Measurements from ENCODE around the gene ODC1.
"Not testable (repeated sequence)": the region's sequence is repeated elsewhere in the genome, so short reads cannot be mapped to it uniquely, and the experiment has no call there.

The ODC1 gene

DNA sequence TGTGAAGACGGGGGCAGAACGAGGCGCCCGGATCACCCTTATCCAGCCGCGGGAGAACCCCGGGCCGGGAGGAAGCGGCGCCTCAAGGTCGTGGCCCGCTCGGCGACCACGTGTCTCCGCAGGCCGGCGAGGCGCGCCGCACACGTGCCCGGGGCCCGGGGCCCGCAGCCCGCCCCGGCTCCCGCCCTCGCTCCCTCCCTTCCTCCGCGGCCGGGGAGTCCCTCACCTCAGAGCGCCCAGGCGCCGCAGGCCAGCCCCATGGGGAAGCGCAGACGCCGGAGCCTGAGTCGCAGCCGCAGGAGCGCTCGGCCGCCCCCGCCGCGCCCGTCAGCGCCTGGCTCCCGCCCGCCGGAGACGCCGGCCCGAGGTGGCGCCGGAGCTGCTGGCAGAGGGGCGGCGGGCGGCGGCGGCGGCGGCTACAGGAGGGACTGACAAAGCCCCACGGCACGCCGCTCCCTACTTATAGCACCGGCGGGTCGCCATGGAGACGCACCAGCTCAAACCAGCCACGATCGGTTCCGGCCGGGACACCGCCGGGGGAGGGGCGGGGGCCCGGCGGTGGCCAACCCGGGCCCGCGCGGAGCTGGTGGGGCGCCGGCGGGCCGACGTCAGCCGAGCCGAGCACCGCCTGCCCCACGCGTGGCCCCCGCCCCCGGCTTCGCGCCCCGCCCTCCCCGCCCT, at the start of gene ODC1:
Gene ODC1, minus strand, starts transcription at position 433 of the 681 bp plus-strand sequence. CDS start 3,295 bp downstream, outside the sequence.
- DNase-seq, result peak; percentile 93

DNA sequence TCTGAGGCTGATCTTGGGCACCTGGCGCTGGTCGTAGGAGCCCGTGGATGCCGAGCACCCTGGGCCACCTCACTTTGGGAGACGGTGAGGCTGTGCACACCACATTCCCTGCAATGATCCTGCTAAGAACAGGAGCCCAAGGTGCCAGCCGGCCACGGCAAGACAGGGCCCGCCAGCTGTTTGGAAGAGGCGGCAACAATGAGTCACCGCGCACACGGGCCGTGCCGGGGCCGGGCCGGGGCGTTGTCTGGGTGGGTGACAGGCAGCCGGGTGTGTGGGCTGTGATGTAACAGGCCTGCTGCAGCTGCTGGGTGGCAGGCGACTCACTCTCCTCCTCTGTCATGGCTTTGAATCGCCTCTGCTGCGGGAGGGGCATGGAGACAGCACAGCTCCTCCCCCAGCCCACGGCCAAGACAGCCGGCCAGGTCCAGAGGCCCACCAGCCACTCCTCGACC, 49.7 kb upstream of the ODC1 start:
- peak; percentile 84 for DNase-seq

DNA sequence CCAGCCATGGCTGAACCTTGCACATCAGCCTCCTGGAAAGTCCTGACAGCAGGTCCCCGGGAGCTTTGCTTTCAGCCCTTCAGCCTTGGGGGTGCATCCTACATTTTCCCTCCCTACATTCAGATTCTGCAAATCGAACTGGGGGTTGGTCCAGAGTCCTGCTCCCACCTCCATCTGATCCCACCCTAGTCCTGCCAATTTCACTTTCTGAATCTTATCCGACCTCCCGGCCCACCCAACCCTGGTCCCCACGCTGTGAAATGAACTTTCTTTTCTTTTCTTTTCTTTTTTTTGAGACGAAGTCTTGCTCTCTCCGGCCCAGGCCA, 47.8 kb upstream of the ODC1 start:
- no peak for DNase-seq

DNA sequence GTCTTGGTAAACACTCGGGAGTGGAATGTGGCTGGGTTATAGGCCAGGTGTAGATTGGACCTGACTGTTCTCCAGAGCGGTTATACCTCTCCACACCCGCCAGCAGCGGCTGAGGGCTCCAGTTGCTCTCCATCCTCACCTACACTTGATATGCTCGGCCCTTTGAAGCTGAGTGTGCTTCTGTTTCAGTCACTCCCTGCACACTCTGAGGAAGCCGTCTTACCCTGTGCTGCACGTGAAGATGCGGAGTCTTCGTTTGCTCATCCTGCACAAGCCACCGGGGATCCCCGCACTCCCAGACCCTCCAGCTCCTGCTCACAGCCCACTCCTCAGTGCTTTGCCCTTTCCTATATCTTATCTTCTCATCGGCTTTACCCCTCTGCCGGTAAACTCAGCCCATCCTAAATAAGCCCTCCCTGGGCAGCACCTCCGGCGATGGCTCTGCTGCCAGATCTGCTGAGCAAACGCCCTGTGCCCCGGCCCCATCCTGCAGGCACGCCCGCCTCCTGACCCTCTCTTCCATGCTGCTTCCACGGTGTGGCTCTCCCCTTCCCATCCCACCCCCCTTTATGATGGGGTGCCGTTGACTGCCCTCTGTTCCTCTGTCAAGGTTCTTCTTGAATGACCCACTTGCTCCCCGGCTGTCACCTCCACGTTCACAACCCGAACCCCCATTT, 47.3 kb upstream of the ODC1 start:
- no peak for DNase-seq

DNA sequence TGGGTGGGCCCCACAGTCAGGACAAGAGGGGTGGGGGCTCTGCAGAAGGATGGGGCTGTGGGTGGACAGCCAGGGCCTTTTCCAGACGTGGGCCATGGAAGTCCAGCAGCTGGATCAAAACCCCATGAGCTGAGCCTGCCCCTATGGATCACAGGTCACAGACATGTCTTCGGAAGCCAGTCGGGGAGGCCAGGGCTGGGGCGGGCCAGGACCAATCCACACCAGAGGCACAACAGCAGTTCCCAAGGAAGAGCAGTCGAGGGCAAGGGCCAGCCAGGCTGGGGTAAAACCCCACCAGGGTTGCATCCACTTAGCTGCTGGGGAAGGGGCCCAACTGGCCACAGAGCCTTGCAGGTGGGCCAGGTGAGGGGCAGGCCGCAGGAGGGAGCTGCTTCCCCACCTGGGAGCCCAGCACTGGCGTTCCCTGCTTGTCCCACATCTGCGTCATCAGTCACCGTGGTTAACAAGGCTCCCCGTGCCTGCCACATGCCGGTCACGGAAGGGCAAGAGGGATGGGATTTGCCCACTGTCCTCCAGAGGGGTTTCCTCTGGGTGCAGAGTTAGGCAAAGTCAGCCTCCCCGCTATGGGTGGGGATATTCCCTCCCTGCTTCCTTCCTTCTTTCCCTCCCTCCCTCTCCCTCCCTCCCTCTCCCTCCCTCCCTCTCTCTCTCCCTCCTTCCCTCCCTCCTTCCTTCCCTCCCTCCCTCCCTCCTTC, 46.4 kb upstream of the ODC1 start:
- no peak for DNase-seq

DNA sequence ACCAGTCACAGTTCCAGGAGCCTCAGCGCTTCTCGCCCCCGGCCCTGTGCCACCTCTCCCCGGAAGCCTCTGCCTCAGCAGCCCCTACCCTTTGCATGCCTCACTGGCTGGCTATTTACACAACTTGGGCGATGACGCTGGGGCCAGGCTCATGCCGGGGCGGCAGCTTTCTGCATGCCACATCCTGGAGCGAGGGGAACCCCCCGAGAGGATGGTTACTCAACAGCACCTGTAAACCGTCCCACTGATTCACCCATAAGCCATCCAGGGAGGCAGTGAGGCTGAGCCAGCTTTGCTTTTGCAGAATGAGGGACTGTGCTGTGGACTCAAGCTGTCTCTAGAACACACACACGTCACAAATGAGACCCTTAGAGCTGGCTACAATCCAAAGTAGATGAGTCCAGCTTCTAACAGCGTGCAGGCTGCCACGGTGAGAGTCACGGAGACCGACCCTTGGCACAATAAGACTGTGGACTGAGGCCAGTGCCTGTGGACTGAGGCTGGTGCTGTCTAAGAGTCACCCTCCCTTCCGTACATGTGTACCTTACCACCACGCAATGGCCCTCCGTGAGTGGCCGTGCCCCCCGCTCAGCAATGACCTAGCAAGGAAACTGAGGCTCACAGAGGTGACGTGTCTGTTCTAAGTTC, 45.6 kb upstream of the ODC1 start:
- DNase-seq, result no peak

DNA sequence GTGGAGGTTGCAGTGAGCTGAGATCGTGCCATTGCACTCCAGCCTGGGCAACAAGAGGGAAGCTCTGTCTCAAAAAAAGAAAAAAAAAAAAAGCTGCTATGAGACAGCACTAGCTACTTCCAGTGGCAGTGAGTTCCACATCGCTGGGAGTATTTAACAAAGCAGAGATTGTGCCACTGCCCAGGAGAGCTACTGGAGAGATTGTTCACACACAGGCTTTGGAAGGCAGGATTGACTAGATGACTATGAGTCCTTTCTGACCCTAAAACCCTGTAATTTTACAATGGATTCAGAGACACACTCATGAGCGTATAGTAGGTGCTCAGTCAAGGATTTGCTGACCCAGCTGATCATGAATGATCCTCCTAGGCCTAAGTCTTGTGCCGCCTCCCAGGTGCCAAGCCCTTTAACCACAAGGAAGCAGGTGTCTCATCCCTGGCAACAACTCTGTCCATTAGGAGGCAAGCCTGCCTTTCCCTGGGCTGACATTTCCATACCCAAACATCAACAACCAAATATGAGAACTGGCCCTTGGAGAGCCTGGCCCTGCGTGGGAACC, 45.0 kb upstream of the ODC1 start:
- DNase-seq, result no peak

DNA sequence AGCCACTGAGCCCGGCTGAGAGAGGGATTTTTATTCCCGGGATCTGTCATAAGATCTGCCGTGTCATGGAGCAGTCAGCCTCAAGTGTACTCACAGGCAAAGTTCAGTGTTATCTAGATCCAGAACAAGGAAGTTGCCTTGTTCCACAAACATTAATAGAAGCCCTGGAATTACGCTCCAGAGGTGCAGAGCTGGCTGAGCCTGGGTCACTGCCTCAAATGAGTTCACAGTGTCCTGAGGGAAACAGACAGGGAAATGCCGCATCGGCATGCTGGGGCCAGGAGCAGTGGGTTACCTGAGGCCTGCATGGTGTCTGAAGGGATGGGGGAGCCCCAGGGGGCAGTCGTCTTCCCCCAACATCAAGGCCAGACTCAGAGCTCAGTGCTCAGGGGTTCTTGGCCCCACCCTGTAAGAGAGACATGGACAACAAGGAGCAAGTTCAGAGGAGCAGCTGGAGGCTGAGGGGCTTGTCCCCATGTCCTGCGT, 42.7 kb upstream of the ODC1 start:
- DNase-seq, result no peak

DNA sequence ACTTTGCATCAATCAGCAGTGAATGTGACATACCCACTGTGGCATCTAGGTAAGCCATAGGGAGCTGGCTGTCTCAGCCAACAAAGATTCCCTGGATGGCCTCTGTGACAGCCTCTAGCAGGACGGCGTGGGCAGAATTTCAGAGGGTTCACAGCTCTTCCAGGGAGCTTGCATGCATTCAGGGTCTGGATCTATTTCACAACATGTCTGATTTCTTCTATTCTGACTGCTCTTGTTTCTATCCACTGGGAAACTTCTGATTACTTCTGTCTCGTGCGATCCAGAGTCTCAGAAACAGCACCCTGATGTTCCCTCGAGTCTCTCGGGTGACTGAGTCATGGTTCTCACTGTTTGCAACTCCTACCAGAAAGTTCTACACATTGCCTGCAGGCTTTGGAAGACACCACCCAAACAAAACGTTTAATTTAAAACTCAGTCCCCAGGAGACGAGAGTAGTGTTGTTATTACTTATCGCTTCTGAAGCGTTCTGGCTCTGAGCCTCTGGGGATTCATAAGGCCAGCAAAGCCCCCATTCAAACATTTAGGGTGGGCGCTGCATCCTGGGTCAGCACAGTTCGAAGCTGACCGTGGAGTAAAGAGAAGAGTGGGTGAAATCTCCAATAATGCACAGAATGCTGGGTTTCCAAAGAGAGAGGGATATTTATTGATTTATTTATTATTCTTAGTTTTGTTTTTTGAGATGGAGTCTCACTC, 41.9 kb upstream of the ODC1 start:
- no peak for DNase-seq

DNA sequence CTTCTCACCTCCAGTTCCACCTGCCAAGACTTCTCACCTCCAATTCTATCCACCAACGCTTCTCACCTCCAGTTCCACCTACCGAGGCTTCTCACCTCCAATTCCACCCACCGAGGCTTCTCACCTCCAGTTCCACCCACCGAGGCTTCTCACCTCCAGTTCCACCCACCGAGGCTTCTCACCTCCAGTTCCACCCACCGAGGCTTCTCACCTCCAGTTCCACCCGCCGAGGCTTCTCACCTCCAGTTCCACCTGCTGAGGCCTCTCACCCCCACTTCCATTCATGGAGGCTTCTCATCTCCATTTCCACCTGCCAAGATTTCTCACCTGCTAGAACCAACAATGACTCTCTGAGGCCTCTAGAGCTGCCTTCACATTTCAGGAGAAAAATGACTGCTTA, 40.0 kb upstream of the ODC1 start:
- not testable (repeated sequence) for DNase-seq

DNA sequence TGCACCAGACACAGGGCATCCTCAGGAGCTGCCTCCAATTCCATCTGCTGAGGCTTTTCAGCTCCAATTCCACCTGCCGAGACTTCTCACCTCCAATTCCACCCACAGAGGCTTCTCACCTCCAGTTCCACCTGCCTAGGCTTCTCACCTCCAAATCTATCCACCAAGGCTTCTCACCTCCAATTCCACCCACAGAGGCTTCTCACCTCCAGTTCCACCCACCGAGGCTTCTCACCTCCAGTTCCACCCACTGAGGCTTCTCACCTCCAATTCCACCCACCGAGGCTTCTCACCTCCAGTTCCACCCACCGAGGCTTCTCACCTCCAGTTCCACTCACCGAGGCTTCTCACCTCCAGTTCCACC, 39.6 kb upstream of the ODC1 start:
- not testable (repeated sequence) for DNase-seq

DNA sequence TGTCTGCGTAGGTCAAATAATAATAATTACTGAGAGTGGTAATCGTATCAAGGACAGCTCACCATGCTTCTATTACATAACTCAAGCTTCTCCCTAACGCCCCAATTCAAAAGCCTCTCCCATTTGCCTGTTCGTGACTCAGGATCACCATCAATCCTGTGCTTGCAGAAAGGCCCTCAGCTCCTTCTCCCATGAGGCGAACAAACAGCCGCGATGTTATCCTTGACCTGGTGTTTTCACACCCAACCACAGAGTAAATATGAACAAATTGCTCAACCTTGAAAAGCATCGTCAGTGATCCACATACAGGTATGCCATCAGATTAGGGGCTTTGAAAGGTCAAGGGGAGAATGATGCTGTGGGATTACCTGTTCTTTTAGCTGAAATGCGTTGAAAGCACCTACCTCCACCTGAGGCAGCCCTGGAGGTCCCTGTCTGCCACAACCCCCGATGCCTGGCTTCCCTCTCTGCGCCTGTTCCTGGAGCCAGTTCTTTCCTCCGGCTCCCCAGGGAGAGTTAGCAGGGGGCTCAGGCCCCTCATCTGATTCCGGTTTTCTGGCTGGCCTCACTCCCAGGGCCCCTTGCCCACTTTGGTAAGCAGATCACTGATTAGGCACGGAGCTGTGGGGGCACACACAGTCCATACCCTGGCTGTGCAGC, 39.1 kb upstream of the ODC1 start:
- no peak for DNase-seq

DNA sequence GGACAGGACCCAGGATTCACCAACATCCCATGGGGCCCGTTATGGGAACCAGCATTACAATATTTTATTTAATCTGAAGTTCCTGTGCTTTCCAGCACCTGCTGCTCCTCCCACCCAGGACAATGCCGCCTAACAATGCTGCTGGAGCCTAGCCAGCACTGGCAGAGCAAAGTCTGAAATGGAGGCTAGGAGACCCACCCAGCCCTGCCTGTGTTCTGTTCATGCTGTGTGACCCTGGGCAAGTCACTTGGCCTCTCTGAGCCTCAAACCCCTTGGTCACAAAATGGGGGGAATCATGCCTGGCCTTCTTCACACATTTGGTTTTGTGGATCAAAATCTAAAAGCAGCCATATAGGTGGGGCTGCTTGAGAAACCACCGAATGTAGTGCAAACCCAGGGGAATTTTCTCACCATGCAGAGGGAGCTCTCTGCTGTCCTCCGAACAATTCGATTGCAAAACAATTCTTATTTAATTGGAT, 38.5 kb upstream of the ODC1 start:
- DNase-seq, result no peak

DNA sequence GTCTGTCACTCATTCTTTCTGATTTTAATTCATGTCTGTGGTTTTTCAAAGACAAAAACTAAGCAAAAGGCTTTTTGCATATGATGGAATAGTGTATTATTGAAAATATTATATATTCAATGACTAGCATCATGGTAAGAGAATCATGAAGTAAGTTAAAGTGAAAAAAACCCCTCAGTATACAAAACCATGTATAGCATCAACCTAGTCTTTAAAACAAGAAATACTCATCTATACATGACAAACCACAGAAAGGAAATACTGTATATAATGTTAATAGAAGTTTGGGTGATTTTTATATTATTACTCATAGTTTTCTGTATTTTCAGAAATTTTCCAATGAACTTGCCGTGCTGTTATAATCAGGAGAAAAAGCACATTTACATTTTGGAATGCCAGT, 38.0 kb upstream of the ODC1 start:
- no peak for DNase-seq

DNA sequence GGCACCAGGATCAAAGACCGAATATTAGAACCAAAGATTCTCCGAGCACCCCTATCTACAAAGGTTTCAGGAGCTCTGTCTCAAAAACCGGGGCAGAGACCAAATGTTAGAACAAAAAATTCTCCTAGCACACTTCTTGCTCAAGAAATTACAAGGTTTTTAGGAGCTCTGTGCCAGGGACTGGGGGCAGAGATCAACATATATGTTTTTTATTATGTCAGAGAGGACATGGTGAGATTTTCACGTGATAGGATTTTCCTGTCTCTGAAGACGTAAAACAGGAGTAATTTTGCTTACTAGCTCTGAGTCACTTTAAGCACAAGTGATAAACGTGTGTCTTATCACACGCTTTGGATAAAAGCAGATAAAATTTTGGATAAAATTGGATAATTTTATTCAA, 34.8 kb upstream of the ODC1 start:
- no peak for DNase-seq

DNA sequence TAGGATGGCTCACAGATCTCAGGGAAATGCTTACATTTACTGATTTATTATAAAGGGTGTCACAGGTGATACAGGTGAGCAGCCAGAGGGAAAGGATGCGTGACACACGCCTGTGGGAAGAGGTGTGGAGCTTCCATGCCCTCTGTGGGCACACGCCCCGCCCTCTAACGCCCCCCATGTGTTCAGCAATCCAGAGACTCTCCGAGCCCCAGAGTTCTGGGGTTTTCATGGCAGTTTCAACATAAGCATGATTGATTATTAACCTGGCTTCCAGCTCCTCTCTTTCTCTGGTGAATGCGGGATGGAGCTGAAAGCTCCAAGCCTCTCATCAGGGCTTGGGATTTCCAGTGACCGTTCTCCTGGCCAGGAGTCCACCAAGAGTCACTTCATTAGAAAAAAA, 34.3 kb upstream of the ODC1 start:
- no peak for DNase-seq

DNA sequence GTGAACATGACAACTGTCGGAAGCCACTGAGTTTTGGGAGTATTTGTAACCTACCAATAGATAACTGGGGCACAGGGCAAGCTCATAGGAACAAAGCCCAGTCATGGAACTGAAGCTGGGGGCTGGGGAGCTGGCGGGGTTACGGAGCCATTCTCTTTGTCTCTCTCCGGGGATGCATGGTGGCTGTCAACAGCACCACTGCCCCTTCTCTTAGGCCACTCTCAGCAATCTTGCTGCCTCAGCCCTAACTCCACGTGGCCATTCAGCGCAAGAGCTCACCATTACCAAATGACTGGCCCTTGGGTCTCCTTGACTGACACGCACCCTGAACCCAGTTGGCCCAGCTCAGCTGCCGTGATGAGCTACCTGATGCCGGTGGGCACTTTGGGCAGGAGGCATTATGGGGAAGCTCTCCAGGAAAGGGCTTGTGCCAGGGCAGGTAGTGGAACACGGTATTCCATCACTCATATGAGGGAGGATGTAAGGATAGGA, 33.6 kb upstream of the ODC1 start:
- no peak for DNase-seq

DNA sequence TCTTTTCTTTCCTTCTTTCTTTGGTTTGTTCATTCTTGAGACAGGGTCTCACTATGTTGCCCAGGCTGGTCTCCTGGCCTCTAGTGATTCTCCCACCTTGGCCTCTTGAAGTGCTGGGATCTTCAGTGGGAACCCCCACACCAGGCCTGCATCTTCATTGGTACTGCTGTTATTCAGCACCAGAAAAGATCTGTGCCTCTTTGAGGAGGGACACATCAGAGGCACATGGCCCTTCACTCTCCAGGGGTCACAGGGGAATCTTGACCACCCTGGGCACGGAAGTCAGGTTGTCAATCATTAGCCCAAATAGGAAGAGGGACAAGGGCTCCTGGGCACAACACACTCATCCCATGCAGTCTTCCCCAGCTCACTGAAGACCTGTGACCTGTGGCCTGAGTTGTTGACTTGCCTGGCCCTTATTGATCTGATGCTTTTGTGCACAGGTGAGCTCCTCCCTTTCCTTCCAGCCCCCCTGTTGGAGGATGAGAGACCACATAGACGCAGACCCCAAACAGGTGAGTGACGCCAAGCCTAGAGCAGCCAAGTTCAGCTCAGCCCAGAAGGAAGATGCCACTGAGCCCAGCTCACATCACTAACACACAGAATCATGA, 33.0 kb upstream of the ODC1 start:
- no peak for DNase-seq

DNA sequence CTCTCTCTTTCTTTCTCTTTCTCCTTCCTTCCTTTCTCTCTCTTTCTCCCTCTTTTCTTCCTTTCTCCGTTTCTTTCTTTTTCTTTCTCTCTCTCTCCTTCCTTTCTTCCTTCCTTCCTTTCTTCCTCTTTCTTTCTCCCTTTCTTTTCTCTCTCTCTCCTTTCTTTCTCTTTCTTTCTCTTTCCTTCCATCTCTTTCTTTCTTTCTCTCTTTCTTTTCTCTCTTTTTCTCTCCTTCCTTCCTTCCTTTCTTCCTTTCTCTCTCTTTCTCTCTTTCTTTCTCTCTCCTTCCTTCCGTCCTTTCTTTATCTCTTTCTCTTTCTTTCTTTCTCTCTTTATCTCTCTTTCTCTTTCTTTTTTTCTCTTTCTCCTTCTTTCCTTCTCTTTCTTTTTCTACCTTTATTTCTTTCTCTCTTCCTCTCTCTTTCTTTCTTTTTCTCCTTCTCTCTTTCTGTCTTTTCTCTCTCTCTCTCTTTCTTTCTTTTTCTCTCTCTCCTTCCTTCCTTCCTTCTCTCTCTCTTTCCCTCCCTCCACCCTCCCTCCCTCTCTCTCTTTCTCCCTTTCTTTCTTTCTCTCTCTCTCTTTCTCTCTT, 32.3 kb upstream of the ODC1 start:
- no peak for DNase-seq

DNA sequence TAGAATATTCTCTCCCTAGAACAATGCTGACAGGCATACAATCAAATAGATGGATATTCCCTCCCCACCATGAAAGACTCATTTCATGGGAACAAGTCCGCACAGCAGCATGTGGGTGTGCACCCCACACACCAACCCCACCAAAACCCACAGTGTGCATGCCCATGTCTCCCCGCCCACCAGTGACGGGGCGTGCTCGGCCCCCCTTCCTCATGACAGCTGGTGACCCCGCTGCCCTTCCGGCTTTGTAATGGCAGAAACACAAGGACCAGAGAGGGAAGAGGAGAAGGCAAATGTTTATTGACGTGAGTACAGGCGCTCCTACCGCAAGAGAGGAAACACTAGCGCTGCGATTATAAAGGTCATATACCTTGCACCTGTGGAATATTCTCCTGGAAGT, 30.8 kb upstream of the ODC1 start:
- no peak for DNase-seq

DNA sequence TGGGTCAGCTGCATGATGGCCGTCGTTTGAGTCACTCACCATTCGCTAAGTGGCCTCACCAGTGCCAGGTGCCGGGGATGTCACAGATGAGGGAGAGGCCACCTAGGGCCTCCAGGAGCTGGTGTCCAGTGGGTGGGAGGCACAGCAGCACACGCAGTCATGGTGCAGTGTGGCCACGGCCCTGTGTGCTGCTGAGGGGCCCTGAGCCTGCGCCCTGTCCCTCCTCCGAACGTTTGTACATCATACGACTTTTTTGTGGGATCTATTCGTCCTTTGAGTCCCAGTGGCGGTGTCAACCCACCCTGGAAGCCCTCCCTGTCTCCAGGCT, 30.1 kb upstream of the ODC1 start:
- no peak for DNase-seq

Measured in NCI-H1694 (cell line).